Measurements from ENCODE around the gene ACSF2.
"Not testable (repeated sequence)": the region's sequence is repeated elsewhere in the genome, so short reads cannot be mapped to it uniquely, and the experiment has no call there.

Gene ACSF2

GRCh38 chr17:50471009-50471905, 45.2 kb downstream of the ACSF2 start:
- TF ChIP-seq, protein P1, sequence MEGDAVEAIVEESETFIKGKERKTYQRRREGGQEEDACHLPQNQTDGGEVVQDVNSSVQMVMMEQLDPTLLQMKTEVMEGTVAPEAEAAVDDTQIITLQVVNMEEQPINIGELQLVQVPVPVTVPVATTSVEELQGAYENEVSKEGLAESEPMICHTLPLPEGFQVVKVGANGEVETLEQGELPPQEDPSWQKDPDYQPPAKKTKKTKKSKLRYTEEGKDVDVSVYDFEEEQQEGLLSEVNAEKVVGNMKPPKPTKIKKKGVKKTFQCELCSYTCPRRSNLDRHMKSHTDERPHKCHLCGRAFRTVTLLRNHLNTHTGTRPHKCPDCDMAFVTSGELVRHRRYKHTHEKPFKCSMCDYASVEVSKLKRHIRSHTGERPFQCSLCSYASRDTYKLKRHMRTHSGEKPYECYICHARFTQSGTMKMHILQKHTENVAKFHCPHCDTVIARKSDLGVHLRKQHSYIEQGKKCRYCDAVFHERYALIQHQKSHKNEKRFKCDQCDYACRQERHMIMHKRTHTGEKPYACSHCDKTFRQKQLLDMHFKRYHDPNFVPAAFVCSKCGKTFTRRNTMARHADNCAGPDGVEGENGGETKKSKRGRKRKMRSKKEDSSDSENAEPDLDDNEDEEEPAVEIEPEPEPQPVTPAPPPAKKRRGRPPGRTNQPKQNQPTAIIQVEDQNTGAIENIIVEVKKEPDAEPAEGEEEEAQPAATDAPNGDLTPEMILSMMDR (IDR thresholded peaks at IDR 0.05; ENCODE audit: extremely low read depth, insufficient read depth, missing control alignments), result no peak
- no peak for DNase-seq (ENCODE audit: low spot score)
- in situ Hi-C loops (cut with MboI; ENCODE audit: low pct_unique_long_range_greater_than_20kb, low sequenced_read_pairs, unreplicated experiment), result no loop called here

DNA sequence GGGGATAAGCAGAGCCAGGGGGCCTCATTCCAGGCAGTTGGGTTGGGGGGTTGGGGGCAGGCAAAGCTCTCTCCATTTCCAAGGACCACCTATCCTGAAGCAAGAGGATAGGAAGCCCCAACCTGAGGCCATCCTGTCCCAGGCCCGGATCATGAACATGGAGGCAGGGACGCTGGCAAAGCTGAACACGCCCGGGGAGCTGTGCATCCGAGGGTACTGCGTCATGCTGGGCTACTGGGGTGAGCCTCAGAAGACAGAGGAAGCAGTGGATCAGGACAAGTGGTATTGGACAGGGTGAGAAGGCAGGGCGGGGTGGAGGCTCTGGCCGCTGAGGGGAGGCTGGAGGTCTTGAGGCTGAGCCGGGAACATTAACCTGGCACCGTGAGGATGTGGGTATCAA, 46.3 kb downstream of the ACSF2 start:
- no peak for DNase-seq (ENCODE audit: low spot score)
- TF ChIP-seq, protein P1 (IDR thresholded peaks at IDR 0.05; ENCODE audit: extremely low read depth, insufficient read depth, missing control alignments), result no peak
- in situ Hi-C loops (cut with MboI; ENCODE audit: low pct_unique_long_range_greater_than_20kb, low sequenced_read_pairs, unreplicated experiment), result no loop called here

- in situ Hi-C loops (cut with MboI; ENCODE audit: low pct_unique_long_range_greater_than_20kb, low sequenced_read_pairs, unreplicated experiment); DNase-seq (ENCODE audit: low spot score): not testable (repeated sequence)
These were observed 46.7 kb downstream of the ACSF2 start for GRCh38 chr17:50472761-50473161.

- in situ Hi-C loops (cut with MboI; ENCODE audit: low pct_unique_long_range_greater_than_20kb, low sequenced_read_pairs, unreplicated experiment), result no loop called here
These were observed 47.9 kb downstream of the ACSF2 start for GRCh38 chr17:50473901-50474300.

GRCh38 chr17:50474523-50474922, 48.5 kb downstream of the ACSF2 start:
- no peak for DNase-seq (ENCODE audit: low spot score)
- TF ChIP-seq, protein P1 (IDR thresholded peaks at IDR 0.05; ENCODE audit: extremely low read depth, insufficient read depth, missing control alignments), result no peak
- in situ Hi-C loops (cut with MboI; ENCODE audit: low pct_unique_long_range_greater_than_20kb, low sequenced_read_pairs, unreplicated experiment), result no loop called here

More at GRCh38 chr17:50473901-50474300, 47.9 kb downstream of the ACSF2 start:
- no peak for DNase-seq (ENCODE audit: low spot score)
- TF ChIP-seq, protein P1 (IDR thresholded peaks at IDR 0.05; ENCODE audit: extremely low read depth, insufficient read depth, missing control alignments), result no peak

DNA sequence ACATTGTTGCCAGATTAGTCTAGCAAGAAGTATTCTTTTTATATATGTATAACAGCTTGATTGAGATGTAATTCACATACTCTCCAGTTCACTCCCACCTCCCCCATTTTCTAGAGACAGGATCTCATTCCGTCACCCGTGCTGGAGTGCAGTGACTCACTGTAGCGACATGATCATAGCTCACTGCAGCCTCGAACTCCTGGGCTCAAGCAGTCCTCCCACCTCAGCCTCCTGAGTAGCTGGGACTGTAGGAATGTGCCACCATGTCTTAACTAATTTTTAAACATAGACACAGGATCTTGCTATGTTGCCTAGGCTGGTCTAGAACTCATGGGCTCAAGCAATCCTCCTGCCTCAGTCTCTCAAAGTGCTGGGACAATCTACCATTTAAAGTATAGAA, 49.3 kb downstream of the ACSF2 start:
- no peak for DNase-seq (ENCODE audit: low spot score)
- TF ChIP-seq, protein P1 (IDR thresholded peaks at IDR 0.05; ENCODE audit: extremely low read depth, insufficient read depth, missing control alignments), result no peak
- in situ Hi-C loops (cut with MboI; ENCODE audit: low pct_unique_long_range_greater_than_20kb, low sequenced_read_pairs, unreplicated experiment), result no loop called here

DNA sequence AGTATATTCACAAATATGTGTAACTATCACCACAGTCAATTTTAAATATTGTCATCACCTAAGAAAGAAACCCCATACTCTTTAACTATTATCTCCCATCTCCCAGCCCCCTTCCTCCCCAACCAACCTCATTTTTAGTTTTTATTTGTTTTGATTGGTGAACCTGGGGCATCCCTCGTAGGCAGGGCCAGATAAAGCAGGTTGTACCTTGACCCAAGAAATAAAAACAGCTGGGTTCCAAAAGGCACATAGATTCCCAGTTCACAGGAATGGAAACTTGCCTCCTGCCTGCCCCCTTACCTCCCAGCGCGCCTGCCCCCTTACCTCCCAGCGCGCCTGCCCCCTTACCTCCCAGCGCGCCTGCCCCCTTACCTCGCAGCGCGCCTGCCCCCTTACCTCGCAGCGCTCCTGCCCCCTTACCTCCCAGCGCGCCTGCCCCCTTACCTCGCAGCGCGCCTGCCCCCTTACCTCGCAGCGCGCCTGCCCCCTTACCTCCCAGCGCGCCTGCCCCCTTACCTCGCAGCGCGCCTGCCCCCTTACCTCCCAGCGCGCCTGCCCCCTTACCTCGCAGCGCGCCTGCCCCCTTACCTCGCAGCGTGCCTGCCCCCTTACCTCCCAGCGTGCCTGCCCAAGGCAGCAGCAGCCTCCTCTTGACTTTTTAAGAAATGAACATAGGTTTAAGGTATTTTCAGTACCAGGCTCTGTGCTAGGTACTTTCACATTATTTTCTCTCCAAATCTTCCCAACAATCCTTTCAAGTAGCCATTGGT, 49.9 kb downstream of the ACSF2 start:
- in situ Hi-C loops (cut with MboI; ENCODE audit: low pct_unique_long_range_greater_than_20kb, low sequenced_read_pairs, unreplicated experiment); DNase-seq (ENCODE audit: low spot score): not testable (repeated sequence)
